Measurements from ENCODE around the gene SMAD5. TPM values are rescaled to one million over a fixed set of nuclear protein-coding genes. Genes with fewer than 3 reads are reported as not detected.

The SMAD5 gene
- total RNA-seq, 1 experiment from 2014 or later = 64.3 TPM

DNA sequence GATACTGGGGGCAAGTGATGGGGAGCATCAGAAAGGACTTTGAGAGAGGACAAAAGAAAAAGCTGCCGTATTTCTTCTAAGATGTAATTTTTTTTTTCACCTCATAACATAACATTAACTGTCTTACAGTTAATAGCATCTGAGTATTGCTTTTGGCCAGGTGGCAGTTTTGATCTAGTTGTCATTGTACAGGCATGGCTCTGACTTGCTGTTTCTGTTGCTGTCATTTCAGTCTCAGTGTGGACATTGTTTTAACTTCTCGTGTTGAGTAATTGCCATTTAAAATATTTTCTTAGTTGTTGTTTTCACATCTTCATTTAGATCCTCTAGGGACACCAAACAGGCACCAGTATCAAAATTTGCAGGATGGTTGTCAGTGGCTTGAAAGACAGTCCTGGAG lies 12.4 kb downstream of the SMAD5 start:
- CTCF ChIA-PET = no interaction called here

DNA sequence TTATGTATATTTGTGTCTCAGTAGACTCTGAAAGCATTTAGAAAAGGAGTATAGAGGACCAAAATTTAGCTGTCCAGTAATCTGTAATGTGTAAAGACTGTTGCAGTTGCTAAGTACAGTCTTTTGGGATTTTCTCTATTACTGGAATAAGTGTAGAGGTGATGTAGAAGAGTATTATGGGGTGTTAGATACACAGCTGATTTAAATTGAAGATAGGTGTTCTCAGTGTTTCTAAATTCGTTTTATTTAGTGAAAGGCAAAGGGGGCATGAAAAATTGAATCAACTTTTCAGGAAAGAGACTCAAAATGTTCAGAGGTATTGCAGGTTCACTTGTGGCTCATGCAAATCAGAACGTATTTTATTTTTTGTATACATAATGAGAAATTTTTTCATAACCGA lies 13.6 kb downstream of the SMAD5 start:
- no peak for DNase-seq (ENCODE audit: low read depth, low spot score)
- ChIA-PET POLR2A (no interaction called here), RAD21 (ENCODE audit: low non-redundant PET in 1 of 2, low total read pairs in 2 of 2, uncharacterized antibody in 2 of 2, unreplicated experiment in 2 of 2) (no interaction called here), CTCF (no interaction called here)
- intact Hi-C loops (cut with micrococcal nuclease) = no loop called here
- no TSS peak for BruUV-seq (replicated peaks)
- Histone ChIP-seq H3K4me1 (ENCODE audit: control insufficient read depth in 1 of 2, insufficient read depth in 2 of 2, low read length in 2 of 2) (no peaks in the 10 kb centered on the region), H3K36me3 (ENCODE audit: control insufficient read depth in 1 of 2, insufficient read depth in 2 of 2, low read length in 2 of 2) (no peaks in the 10 kb centered on the region), H2AFZ (ENCODE audit: low read depth, low read length, poor library complexity, severe bottlenecking) (no peak overlapping the region), H3K4me3 (replicated peaks in 1 of 2; ENCODE audit: low read depth in 1 of 2, low read length in 2 of 2) (no peak overlapping the region), H3K27ac (ENCODE audit: low read depth, low read length) (no peak overlapping the region), H3K27me3 (ENCODE audit: insufficient read depth, low read length) (no peaks in the 10 kb centered on the region), H3K9me3 (ENCODE audit: control insufficient read depth in 1 of 2, insufficient read depth in 1 of 2, low read depth in 1 of 2, low read length in 2 of 2) (no peaks in the 10 kb centered on the region), H3K4me2 (ENCODE audit: low read length) (no peak overlapping the region), H3K9ac (ENCODE audit: low read length) (no peak overlapping the region), H4K20me1 (ENCODE audit: insufficient read depth) (peaks cover 39% of the 10 kb centered on the region), H3K9me2 (ENCODE audit: insufficient read depth) (no peaks in the 10 kb centered on the region), H3K79me2 (ENCODE audit: insufficient read depth, low read length) (peaks cover 100% of the 10 kb centered on the region)
- no peak for TF ChIP-seq YY1 (IDR thresholded peaks at IDR 0.05; ENCODE audit: extremely low read depth, insufficient replicate concordance, low read depth, low read length)
- TF ChIP-seq EZH2phosphoT487 (IDR thresholded peaks at IDR 0.05; ENCODE audit: borderline replicate concordance) = no peak
- TF ChIP-seq CEBPB (IDR thresholded peaks at IDR 0.05; ENCODE audit: low read depth) = no peak
- no peak for TF ChIP-seq POLR2A (IDR thresholded peaks at IDR 0.05; ENCODE audit: borderline replicate concordance, extremely low read depth, insufficient read depth, insufficient read length)
- TF ChIP-seq RAD21 (IDR thresholded peaks at IDR 0.05; ENCODE audit: low read depth) = no peak
- no peak for ATAC-seq

More for the DNA sequence above, 12.4 kb downstream of the SMAD5 start:
- H3K79me2 ChIP-seq (ENCODE audit: insufficient read depth, low read length) = peaks cover 100% of the 10 kb centered on the region
- H3K9me2 ChIP-seq (ENCODE audit: insufficient read depth) = no peaks in the 10 kb centered on the region
- ChIA-PET RAD21 (ENCODE audit: low non-redundant PET in 1 of 2, low total read pairs in 2 of 2, uncharacterized antibody in 2 of 2, unreplicated experiment in 2 of 2) (no interaction called here), POLR2A (no interaction called here)
- no peak overlapping the region for H2AFZ ChIP-seq (ENCODE audit: low read depth, low read length, poor library complexity, severe bottlenecking)
- H3K4me3 ChIP-seq (replicated peaks in 1 of 2; ENCODE audit: low read depth in 1 of 2, low read length in 2 of 2) = no peak overlapping the region
- H3K36me3 ChIP-seq (ENCODE audit: control insufficient read depth in 1 of 2, insufficient read depth in 2 of 2, low read length in 2 of 2) = no peaks in the 10 kb centered on the region
- H3K27me3 ChIP-seq (ENCODE audit: insufficient read depth, low read length) = no peaks in the 10 kb centered on the region
- DNase-seq (ENCODE audit: low read depth, low spot score) = no peak
- H4K20me1 ChIP-seq (ENCODE audit: insufficient read depth) = peaks cover 45% of the 10 kb centered on the region
- no peaks in the 10 kb centered on the region for H3K9me3 ChIP-seq (ENCODE audit: control insufficient read depth in 1 of 2, insufficient read depth in 1 of 2, low read depth in 1 of 2, low read length in 2 of 2)
- intact Hi-C loops (cut with micrococcal nuclease) = no loop called here
- no peak overlapping the region for H3K4me2 ChIP-seq (ENCODE audit: low read length)
- no peak for TF ChIP-seq EZH2 (IDR thresholded peaks at IDR 0.05)
- TF ChIP-seq ELF1 (IDR thresholded peaks at IDR 0.05; ENCODE audit: borderline replicate concordance, low read depth) = no peak
- TF ChIP-seq, protein P1, sequence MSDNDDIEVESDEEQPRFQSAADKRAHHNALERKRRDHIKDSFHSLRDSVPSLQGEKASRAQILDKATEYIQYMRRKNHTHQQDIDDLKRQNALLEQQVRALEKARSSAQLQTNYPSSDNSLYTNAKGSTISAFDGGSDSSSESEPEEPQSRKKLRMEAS (IDR thresholded peaks at IDR 0.05) = no peak
- no peak for TF ChIP-seq ZNF274 (IDR thresholded peaks at IDR 0.05; ENCODE audit: low read depth, low read length)
- TF ChIP-seq CEBPB (IDR thresholded peaks at IDR 0.05; ENCODE audit: low read depth) = no peak
- TF ChIP-seq, protein P2, sequence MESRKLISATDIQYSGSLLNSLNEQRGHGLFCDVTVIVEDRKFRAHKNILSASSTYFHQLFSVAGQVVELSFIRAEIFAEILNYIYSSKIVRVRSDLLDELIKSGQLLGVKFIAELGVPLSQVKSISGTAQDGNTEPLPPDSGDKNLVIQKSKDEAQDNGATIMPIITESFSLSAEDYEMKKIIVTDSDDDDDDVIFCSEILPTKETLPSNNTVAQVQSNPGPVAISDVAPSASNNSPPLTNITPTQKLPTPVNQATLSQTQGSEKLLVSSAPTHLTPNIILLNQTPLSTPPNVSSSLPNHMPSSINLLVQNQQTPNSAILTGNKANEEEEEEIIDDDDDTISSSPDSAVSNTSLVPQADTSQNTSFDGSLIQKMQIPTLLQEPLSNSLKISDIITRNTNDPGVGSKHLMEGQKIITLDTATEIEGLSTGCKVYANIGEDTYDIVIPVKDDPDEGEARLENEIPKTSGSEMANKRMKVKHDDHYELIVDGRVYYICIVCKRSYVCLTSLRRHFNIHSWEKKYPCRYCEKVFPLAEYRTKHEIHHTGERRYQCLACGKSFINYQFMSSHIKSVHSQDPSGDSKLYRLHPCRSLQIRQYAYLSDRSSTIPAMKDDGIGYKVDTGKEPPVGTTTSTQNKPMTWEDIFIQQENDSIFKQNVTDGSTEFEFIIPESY (IDR thresholded peaks at IDR 0.05; ENCODE audit: extremely low read depth, insufficient replicate concordance, low read length) = no peak
- no peak for TF ChIP-seq JUND (IDR thresholded peaks at IDR 0.05)
- BruUV-seq (replicated peaks) = no TSS peak
- ATAC-seq = no peak
- H3K9ac ChIP-seq (ENCODE audit: low read length) = no peak overlapping the region
- H3K27ac ChIP-seq (ENCODE audit: low read depth, low read length) = no peak overlapping the region
- no peaks in the 10 kb centered on the region for H3K4me1 ChIP-seq (ENCODE audit: control insufficient read depth in 1 of 2, insufficient read depth in 2 of 2, low read length in 2 of 2)
